RWPE2 (cell line): ENCODE results near the gene ZNF175.
A peak's percentile ranks its signal among the peaks of the same experiment; 100 is the strongest.

Source experiments
- ATAC-seq: fragments of 200-7000 bp; cut with Tn5 transposase; 3 replicates; pipeline ENCODE4 v1.9.1; 2021; ENCODE audit warnings: low read depth
- DNase-seq: peaks from one replicate; pipeline ENCODE4 v3.0.0-alpha.2; 2020; ENCODE audit warnings: low spot score
- H3K27ac ChIP-seq: fragments of 450-650 bp; 2 replicates; pipeline ENCODE4 v1.5.1; 2017; ENCODE audit warnings: mild to moderate bottlenecking; ENCODE audit not compliant: poor library complexity, severe bottlenecking
- H3K27me3 ChIP-seq: fragments of 250-450 bp; sonication (Bioruptor Pico); 2 replicates; pipeline ENCODE4 v1.5.1; 2021; ENCODE audit warnings: mild to moderate bottlenecking, moderate library complexity; ENCODE audit not compliant: insufficient read depth, poor library complexity, severe bottlenecking
- H3K36me3 ChIP-seq: fragments of 250-450 bp; sonication (Bioruptor Pico); 2 replicates; pipeline ENCODE4 v1.5.1; 2020; ENCODE audit warnings: low read depth, mild to moderate bottlenecking, moderate library complexity
- H3K4me1 ChIP-seq: fragments of 250-450 bp; sonication (Bioruptor Pico); 2 replicates; pipeline ENCODE4 v1.5.1; 2021; ENCODE audit warnings: mild to moderate bottlenecking, moderate library complexity; ENCODE audit not compliant: insufficient read depth, poor library complexity, severe bottlenecking
- H3K4me3 ChIP-seq: fragments of 250-450 bp; sonication (Bioruptor Pico); 2 replicates; pipeline ENCODE4 v1.5.1; 2021; ENCODE audit warnings: mild to moderate bottlenecking, moderate library complexity; ENCODE audit not compliant: severe bottlenecking
- H3K9me3 ChIP-seq: fragments of 250-450 bp; sonication (Bioruptor Pico); 2 replicates; pipeline ENCODE4 v1.5.1; 2021; ENCODE audit warnings: mild to moderate bottlenecking, moderate library complexity; ENCODE audit not compliant: severe bottlenecking
- CTCF ChIP-seq: fragments of 450-650 bp; IDR thresholded peaks from one replicate; pipeline ENCODE4 v1.5.1; 2017; ENCODE audit warnings: mild to moderate bottlenecking, moderate library complexity; ENCODE audit not compliant: poor library complexity, severe bottlenecking

ZNF175 gene

DNA sequence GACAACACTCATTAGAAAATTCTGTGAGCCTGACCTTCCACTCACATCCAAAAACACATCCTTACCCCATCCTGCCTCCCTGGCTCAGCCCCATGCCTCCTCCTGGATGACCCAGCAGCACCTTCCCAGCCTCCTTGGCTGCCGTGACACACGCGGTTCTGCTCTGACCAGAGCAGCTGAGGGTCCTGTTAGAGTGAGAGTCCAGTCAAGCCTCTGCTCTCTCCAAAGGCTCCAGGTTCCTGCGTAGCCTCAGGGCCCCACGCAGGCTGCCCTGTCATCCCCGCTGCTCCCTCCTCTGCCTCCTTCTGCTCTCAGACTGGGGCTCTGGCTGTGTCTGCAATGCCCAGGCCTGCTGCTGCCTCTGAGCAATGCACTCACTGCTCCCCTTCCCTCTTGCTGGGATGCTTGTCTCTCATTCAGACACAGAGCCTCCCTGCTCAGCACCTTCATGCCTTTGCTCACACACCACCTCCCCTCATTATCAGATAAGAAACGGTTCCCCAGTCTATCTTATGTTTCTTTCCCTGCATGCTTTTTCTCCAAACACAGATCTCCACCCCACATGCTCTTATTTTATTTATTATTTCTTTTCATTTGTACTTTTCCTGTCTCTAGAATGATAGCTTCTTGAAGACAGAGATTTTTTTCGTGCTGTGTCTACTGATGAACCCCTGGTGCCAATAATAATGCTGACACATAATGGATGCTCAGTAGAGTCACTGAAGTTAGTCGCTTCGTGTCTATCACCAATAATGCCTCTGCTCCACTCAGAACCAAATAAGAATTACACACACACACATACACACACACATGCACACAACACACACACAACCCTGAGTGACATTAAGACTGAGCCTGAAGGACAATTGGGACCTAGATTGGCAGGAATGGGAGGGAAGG lies 29.4 kb upstream of the ZNF175 start:
- ATAC-seq, result 0 out of 3 replicates have a peak, but pooled peaks have one; percentile 19
- no peaks in the 10 kb centered on the region for H3K9me3 ChIP-seq
- no peak for TF ChIP-seq CTCF
- peaks cover 16% of the 10 kb centered on the region for H3K27me3 ChIP-seq
- H3K4me3 ChIP-seq, result no peak overlapping the region
- H3K27ac ChIP-seq, result no peak overlapping the region
- DNase-seq, result no peak
- H3K36me3 ChIP-seq, result no peaks in the 10 kb centered on the region
- no peaks in the 10 kb centered on the region for H3K4me1 ChIP-seq

DNA sequence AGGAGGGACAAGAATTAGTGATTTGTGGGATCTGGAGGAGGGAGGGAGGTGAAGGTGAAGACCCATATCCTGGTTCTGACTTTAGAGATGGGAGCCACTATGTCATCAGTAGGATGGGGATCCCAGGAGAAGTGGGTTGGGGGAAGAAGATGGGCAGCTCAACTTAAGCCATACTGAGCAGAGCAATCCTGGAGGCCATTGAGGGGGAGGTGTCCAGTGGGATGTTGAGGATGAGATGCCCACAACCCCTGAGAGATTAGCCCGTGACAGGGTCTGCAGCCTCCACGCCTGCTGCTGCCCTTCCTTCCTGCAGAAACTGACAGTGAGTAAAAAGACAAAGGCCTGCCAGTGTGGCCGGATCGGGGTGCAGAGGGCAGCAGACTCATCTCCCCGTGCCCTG lies 28.4 kb upstream of the ZNF175 start:
- Histone ChIP-seq H3K27me3 (peaks cover 16% of the 10 kb centered on the region), H3K4me1 (no peaks in the 10 kb centered on the region), H3K4me3 (no peak overlapping the region), H3K36me3 (no peaks in the 10 kb centered on the region), H3K9me3 (no peaks in the 10 kb centered on the region), H3K27ac (no peak overlapping the region)
- TF ChIP-seq CTCF, result no peak
- DNase-seq (no peak), ATAC-seq (no peak)

- no peak overlapping the region for H3K4me3 ChIP-seq
- DNase-seq (no peak), ATAC-seq (no peak)
- H3K9me3 ChIP-seq, result no peaks in the 10 kb centered on the region
- no peak for TF ChIP-seq CTCF
- H3K36me3 ChIP-seq, result no peaks in the 10 kb centered on the region
- H3K27me3 ChIP-seq, result peaks cover 8% of the 10 kb centered on the region
- no peaks in the 10 kb centered on the region for H3K4me1 ChIP-seq
- no peak overlapping the region for H3K27ac ChIP-seq
Measured at GRCh38 chr19:51544038-51544437, 27.0 kb upstream of the ZNF175 start.

GRCh38 chr19:51546107-51546649 lies 24.9 kb upstream of the ZNF175 start:
- H3K9me3 ChIP-seq, result no peaks in the 10 kb centered on the region
- TF ChIP-seq CTCF, result no peak
- H3K4me3 ChIP-seq, result no peak overlapping the region
- H3K4me1 ChIP-seq, result no peaks in the 10 kb centered on the region
- no peaks in the 10 kb centered on the region for H3K36me3 ChIP-seq
- no peak for ATAC-seq
- H3K27ac ChIP-seq, result no peak overlapping the region
- DNase-seq, result no peak
- peaks cover 3% of the 10 kb centered on the region for H3K27me3 ChIP-seq
